ENCODE results near the gene TWIST2.

The TWIST2 gene

DNA sequence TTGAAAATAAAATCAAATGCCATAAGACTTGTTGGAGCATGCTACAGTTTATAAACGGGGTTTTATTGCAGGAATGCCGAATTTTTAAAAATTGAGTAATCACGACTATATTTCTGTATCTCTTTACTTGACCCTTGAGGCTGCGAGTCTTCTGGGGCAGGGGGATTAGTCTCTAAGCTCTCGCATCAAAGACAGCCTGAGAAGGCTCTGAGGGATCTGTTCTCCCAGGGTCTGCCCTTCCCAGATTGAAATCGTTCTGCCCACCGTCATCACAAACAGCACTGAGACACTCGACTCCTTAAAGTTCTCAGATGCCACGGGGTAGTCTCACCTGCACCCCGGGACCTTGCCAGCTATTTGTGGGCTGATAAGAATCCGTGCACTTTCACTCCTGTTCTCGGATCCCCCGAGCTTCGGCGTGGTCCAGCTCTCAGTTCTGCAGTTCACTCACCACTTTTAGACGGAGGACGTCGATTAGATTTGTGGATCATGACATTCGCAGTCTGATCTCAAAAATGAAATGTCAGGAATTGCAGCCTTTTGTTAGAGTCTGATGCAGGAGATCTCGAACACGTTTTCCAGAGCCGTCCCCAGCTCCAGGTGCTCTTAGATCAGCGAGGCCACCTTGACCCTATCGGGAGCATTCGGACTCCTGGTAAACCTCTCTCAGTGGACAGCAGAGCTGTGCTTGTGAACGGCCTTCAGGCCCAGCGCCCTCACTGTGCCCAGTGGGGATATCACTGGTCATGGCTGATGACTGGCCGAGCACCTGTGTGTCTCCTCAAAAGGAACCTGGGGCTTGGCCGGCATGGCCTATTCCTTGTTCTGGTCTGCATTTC, 43.0 kb downstream of the TWIST2 start:
- no peaks in the 10 kb centered on the region for H3K36me3 ChIP-seq (ENCODE audit: insufficient read depth, low read length)
- H2AFZ ChIP-seq (ENCODE audit: low read length) = no peak overlapping the region
- no peaks in the 10 kb centered on the region for H4K20me1 ChIP-seq (ENCODE audit: insufficient read depth, low read length)
- TF ChIP-seq, protein P1, sequence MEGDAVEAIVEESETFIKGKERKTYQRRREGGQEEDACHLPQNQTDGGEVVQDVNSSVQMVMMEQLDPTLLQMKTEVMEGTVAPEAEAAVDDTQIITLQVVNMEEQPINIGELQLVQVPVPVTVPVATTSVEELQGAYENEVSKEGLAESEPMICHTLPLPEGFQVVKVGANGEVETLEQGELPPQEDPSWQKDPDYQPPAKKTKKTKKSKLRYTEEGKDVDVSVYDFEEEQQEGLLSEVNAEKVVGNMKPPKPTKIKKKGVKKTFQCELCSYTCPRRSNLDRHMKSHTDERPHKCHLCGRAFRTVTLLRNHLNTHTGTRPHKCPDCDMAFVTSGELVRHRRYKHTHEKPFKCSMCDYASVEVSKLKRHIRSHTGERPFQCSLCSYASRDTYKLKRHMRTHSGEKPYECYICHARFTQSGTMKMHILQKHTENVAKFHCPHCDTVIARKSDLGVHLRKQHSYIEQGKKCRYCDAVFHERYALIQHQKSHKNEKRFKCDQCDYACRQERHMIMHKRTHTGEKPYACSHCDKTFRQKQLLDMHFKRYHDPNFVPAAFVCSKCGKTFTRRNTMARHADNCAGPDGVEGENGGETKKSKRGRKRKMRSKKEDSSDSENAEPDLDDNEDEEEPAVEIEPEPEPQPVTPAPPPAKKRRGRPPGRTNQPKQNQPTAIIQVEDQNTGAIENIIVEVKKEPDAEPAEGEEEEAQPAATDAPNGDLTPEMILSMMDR (IDR thresholded peaks at IDR 0.05; ENCODE audit: low read length) = no peak
- TF ChIP-seq EZH2 (IDR thresholded peaks at IDR 0.05; ENCODE audit: borderline replicate concordance, low read length) = no peak
- H3K79me2 ChIP-seq (ENCODE audit: insufficient read depth, low read length) = no peaks in the 10 kb centered on the region
- H3K9me2 ChIP-seq (ENCODE audit: low read depth, low read length) = no peaks in the 10 kb centered on the region
- no peak overlapping the region for H3K4me3 ChIP-seq (ENCODE audit: low read depth, low read length, poor library complexity, severe bottlenecking)
- no peaks in the 10 kb centered on the region for H3K4me1 ChIP-seq (ENCODE audit: insufficient read depth, low read length, severe bottlenecking)
- H3K9me3 ChIP-seq (ENCODE audit: low read length) = no peaks in the 10 kb centered on the region
- no peaks in the 10 kb centered on the region for H3K27me3 ChIP-seq (ENCODE audit: insufficient read depth, low read length)
- H3K4me2 ChIP-seq (ENCODE audit: low read length) = no peak overlapping the region
- no peak overlapping the region for H3K9ac ChIP-seq (ENCODE audit: low read length)
- H3F3A ChIP-seq (ENCODE audit: insufficient read depth, low read length) = no peaks in the 10 kb centered on the region
- H3K27ac ChIP-seq (ENCODE audit: low read depth, low read length, poor library complexity, severe bottlenecking) = no peak overlapping the region

DNA sequence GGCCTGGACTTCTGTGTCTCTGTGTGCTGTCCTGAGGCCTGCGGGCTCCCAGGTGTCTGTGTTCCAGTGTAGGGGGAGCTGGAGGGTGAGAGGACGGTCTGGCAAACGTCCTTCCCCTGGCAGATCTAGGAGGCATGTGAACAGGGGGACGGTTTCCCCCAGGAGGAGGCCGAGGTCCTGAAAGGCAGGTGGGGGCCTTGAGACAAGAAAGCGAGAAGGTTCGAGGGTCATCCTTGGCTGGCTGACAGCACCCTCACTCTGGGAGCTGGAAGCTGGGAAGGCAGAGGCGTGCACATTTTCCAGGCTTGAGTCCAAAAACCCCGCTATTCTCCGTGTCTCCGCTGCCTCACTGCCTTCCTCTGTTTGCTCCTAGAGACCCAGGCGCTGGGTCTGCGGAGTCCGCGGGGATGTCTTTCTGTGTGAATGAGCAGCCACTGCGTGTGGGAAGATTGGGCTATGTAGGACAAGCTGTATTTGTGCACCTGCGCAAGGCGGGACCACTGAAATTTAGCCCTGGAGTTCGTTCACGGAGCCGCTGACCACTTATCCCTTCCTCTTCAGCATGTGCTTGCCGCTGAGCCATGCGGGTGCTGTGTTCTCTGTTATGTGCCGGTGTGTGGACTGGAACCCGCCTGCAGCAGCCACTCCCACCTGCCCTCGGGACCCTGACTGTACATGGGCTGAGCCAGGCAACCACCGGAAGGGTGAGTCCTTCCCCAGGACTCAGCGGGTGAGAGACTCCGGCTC, 43.7 kb downstream of the TWIST2 start:
- no peaks in the 10 kb centered on the region for H3K9me3 ChIP-seq (ENCODE audit: low read length)
- no peaks in the 10 kb centered on the region for H3K4me1 ChIP-seq (ENCODE audit: insufficient read depth, low read length, severe bottlenecking)
- no peak overlapping the region for H3K9ac ChIP-seq (ENCODE audit: low read length)
- no peak overlapping the region for H3K4me2 ChIP-seq (ENCODE audit: low read length)
- no peaks in the 10 kb centered on the region for H3K27me3 ChIP-seq (ENCODE audit: insufficient read depth, low read length)
- no peak overlapping the region for H3K4me3 ChIP-seq (ENCODE audit: low read depth, low read length, poor library complexity, severe bottlenecking)
- H3K9me2 ChIP-seq (ENCODE audit: low read depth, low read length) = no peaks in the 10 kb centered on the region
- no peak overlapping the region for H2AFZ ChIP-seq (ENCODE audit: low read length)
- H3K27ac ChIP-seq (ENCODE audit: low read depth, low read length, poor library complexity, severe bottlenecking) = no peak overlapping the region
- H4K20me1 ChIP-seq (ENCODE audit: insufficient read depth, low read length) = no peaks in the 10 kb centered on the region
- TF ChIP-seq EZH2 (IDR thresholded peaks at IDR 0.05; ENCODE audit: borderline replicate concordance, low read length) = no peak
- TF ChIP-seq, protein P1 (IDR thresholded peaks at IDR 0.05; ENCODE audit: low read length) = no peak
- no peaks in the 10 kb centered on the region for H3K79me2 ChIP-seq (ENCODE audit: insufficient read depth, low read length)
- H3F3A ChIP-seq (ENCODE audit: insufficient read depth, low read length) = no peaks in the 10 kb centered on the region
- no peaks in the 10 kb centered on the region for H3K36me3 ChIP-seq (ENCODE audit: insufficient read depth, low read length)

DNA sequence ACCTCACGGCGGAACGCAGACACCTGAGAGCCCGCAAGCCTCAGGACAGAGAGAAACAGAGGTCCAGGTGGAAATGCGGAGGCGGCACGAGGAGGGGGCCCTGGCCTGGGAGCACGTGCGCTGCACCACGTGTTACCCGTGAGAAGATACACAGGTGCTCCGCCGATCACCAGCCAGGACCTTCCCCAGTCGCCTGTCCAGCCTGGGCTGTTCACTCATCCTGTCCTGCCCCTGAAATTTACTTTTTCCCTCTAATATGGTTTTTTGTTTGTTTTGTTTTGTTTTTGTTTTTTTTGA, 44.3 kb downstream of the TWIST2 start:
- H3K79me2 ChIP-seq (ENCODE audit: insufficient read depth, low read length) = no peaks in the 10 kb centered on the region
- no peak overlapping the region for H2AFZ ChIP-seq (ENCODE audit: low read length)
- H3F3A ChIP-seq (ENCODE audit: insufficient read depth, low read length) = no peaks in the 10 kb centered on the region
- no peaks in the 10 kb centered on the region for H3K36me3 ChIP-seq (ENCODE audit: insufficient read depth, low read length)
- H3K27me3 ChIP-seq (ENCODE audit: insufficient read depth, low read length) = no peaks in the 10 kb centered on the region
- H3K4me2 ChIP-seq (ENCODE audit: low read length) = no peak overlapping the region
- H3K9me2 ChIP-seq (ENCODE audit: low read depth, low read length) = no peaks in the 10 kb centered on the region
- H3K4me3 ChIP-seq (ENCODE audit: low read depth, low read length, poor library complexity, severe bottlenecking) = no peak overlapping the region
- H4K20me1 ChIP-seq (ENCODE audit: insufficient read depth, low read length) = no peaks in the 10 kb centered on the region
- H3K9ac ChIP-seq (ENCODE audit: low read length) = no peak overlapping the region
- TF ChIP-seq EZH2 (IDR thresholded peaks at IDR 0.05; ENCODE audit: borderline replicate concordance, low read length) = no peak
- TF ChIP-seq, protein P1 (IDR thresholded peaks at IDR 0.05; ENCODE audit: low read length) = no peak
- no peaks in the 10 kb centered on the region for H3K4me1 ChIP-seq (ENCODE audit: insufficient read depth, low read length, severe bottlenecking)
- H3K9me3 ChIP-seq (ENCODE audit: low read length) = no peaks in the 10 kb centered on the region
- no peak overlapping the region for H3K27ac ChIP-seq (ENCODE audit: low read depth, low read length, poor library complexity, severe bottlenecking)

Measured in OCI-LY1 (cell line).